HL-60 (cell line): ENCODE data around the gene MOGAT1.

Experiments used
- DNase-seq, 2 experiments: peaks; one replicate each; pipeline ENCODE4 v3.0.0-alpha.2; 2010 to 2020; ENCODE audit warnings: low read depth in 1 of 2, low spot score in 1 of 2
- H3K27ac ChIP-seq: fragments of 250-450 bp; sonication (Bioruptor Pico); replicated peaks from 2 replicates; pipeline ENCODE4 v1.5.1; 2020; ENCODE audit warnings: mild to moderate bottlenecking, moderate library complexity
- H3K27me3 ChIP-seq: fragments of 250-450 bp; sonication (Bioruptor Pico); 2 replicates; pipeline ENCODE4 v1.5.1; 2021; ENCODE audit warnings: mild to moderate bottlenecking, moderate library complexity; ENCODE audit not compliant: insufficient read depth, poor library complexity, severe bottlenecking
- H3K4me3 ChIP-seq: replicated peaks from 2 replicates; pipeline ENCODE4 v1.5.1; 2011; ENCODE audit warnings: mild to moderate bottlenecking, control low read depth, low read length; ENCODE audit not compliant: insufficient read depth
- GABPA ChIP-seq: IDR thresholded peaks from 2 replicates; pipeline ENCODE4 v1.6.1; 2012; ENCODE audit warnings: low read depth
- POLR2AphosphoS5 ChIP-seq: IDR thresholded peaks from 2 replicates; pipeline ENCODE4 v1.6.1; 2012; ENCODE audit warnings: low read depth
- REST ChIP-seq: IDR thresholded peaks from 2 replicates; pipeline ENCODE4 v1.6.1; 2012; ENCODE audit warnings: low read depth; ENCODE audit not compliant: insufficient replicate concordance
- SPI1 ChIP-seq: IDR thresholded peaks from 2 replicates; pipeline ENCODE4 v1.6.1; 2012; ENCODE audit warnings: low read depth, mild to moderate bottlenecking, borderline replicate concordance
- TF ChIP-seq, protein P1 (sequence below): IDR thresholded peaks from one replicate; pipeline ENCODE4 v1.5.1; 2011; ENCODE audit warnings: low read length, control low read depth, inconsistent platforms; ENCODE audit not compliant: insufficient read depth

The MOGAT1 gene

DNA sequence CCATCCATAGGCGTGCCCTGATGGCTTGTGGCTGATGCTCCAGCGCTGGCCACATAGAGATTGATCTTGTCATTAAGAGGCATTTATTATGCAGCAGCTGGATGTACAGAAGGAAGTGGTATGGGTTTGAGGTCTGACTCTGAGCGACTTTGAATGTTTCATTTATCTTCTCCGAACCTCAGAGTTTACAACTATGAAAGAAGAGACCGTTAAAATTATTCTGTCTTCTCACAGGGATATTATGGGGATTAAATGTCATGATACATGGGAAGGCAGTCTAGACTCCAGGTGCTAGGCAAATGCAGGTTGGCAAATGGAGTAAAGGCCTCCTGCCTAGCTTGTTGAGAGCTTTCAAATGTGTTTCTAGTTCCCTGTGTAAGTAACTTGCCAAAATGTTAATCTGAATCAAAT, 30.3 kb downstream of the MOGAT1 start:
- no peak overlapping the region for H3K4me3 ChIP-seq
- TF ChIP-seq POLR2AphosphoS5 (no peak), GABPA (no peak), REST (no peak), SPI1 (no peak)
- TF ChIP-seq, protein P1, sequence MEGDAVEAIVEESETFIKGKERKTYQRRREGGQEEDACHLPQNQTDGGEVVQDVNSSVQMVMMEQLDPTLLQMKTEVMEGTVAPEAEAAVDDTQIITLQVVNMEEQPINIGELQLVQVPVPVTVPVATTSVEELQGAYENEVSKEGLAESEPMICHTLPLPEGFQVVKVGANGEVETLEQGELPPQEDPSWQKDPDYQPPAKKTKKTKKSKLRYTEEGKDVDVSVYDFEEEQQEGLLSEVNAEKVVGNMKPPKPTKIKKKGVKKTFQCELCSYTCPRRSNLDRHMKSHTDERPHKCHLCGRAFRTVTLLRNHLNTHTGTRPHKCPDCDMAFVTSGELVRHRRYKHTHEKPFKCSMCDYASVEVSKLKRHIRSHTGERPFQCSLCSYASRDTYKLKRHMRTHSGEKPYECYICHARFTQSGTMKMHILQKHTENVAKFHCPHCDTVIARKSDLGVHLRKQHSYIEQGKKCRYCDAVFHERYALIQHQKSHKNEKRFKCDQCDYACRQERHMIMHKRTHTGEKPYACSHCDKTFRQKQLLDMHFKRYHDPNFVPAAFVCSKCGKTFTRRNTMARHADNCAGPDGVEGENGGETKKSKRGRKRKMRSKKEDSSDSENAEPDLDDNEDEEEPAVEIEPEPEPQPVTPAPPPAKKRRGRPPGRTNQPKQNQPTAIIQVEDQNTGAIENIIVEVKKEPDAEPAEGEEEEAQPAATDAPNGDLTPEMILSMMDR = no peak
- H3K27ac ChIP-seq = no peak overlapping the region
- no peaks in the 10 kb centered on the region for H3K27me3 ChIP-seq
- DNase-seq = no peak

- TF ChIP-seq, protein P1 = no peak
- TF ChIP-seq SPI1 = no peak
- no peak for TF ChIP-seq GABPA
- no peak for TF ChIP-seq REST
- TF ChIP-seq POLR2AphosphoS5 = no peak
- Histone ChIP-seq H3K27ac (no peak overlapping the region), H3K4me3 (no peak overlapping the region), H3K27me3 (no peaks in the 10 kb centered on the region)
- DNase-seq = no peak
Observed at GRCh38 chr2:222703091-222703490, 31.6 kb downstream of the MOGAT1 start.

- Histone ChIP-seq H3K27me3 (no peaks in the 10 kb centered on the region), H3K27ac (no peak overlapping the region), H3K4me3 (no peak overlapping the region)
- TF ChIP-seq SPI1 = no peak
- TF ChIP-seq REST = no peak
- TF ChIP-seq, protein P1 = no peak
- TF ChIP-seq GABPA = no peak
- no peak for TF ChIP-seq POLR2AphosphoS5
- no peak for DNase-seq
Observed at GRCh38 chr2:222703886-222704285, 32.4 kb downstream of the MOGAT1 start.
